Superior temporal gyrus (tissue), 1 donor: ENCODE data around the gene UFSP1.
"Not testable (repeated sequence)": the region's sequence is repeated elsewhere in the genome, so short reads cannot be mapped to it uniquely, and the experiment has no call there.

Experiments used
- DNase-seq: peaks from one replicate; pipeline ENCODE4 v3.0.0-alpha.2; 2016; ENCODE audit errors: extremely low spot score

The UFSP1 gene

DNA sequence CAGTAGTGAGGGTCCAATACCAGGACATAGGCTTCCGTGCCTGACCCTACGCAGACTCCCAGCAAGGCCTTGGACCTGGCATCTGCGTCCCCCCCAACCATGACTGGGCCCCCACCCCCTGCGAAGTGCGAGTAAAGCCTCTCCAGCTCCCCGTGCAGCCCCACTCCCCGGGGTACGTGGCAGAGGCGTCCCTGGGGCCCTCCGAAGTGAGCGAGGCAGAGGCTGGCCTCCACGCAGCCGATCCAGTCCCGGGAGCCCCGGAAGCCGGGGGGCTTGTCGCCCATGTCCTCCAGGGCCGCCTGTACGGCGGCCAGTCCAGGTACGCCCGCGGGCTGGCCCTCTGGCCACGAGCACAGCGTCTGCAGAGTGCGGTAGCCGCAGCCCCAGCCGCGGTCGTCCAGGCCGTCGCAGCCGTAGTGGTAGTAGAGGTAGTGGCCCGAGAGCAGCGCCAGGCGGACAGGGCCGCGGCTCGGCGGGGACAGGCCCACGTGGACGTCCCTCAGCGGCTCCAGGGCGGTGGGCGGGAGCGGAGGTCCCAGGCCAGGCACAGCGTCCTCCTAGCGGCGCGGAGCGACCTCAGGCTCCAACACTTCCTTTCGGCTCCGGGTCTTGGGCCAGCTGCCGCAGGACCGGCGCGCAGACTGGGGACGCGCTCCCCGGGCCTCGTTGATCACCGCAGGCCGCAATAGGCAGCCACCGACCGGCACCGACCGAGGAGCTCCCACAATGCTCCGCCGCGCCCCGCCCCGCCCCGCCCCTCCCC lies at the start of gene UFSP1:
Gene UFSP1 (minus strand): TSS at position 728 of the 763 bp plus-strand sequence. CDS start 444 bp downstream, at position 284.
- no peak for DNase-seq

- DNase-seq, result not testable (repeated sequence)
These were observed 46.7 kb upstream of the UFSP1 start for GRCh38 chr7:100936167-100936566.

DNA sequence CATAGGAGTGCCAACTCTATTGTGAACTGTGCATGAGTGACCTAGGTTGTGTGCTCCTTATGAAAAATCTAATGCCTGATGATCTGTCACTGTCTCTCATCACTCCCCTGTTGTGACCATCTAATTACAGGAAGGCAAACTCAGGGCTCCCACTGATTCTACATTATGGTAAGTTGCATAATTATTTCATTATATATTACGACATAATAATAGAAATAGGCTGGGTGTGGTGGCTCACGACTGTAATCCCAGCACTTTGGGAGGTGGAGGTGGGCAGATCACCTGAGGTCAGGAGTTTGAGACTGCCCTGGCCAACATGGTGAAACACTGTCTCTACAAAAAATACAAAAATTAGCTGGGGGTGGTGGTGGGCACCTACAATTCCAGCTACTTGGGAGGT lies 45.9 kb upstream of the UFSP1 start:
- DNase-seq, result not testable (repeated sequence)

- no peak for DNase-seq
These were observed 44.2 kb upstream of the UFSP1 start for GRCh38 chr7:100933734-100934133.

DNA sequence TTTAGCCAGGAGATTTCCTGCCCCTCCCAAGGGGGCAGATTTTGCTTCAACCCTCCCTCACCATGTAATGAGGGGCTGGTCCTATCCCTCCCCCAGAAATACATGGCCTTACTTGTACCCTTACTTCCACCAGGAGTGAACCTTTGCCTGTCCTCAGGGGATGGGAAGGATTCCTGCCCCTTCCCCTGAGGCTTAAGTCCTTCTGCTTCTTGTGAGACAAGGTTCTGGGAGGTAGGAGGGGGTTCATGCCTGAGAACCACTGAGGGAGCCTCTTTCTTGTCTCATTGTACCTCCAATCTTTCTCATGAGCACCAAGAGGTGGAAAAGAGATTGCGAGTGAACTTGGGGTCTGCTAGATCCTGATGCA lies 40.3 kb upstream of the UFSP1 start:
- no peak for DNase-seq

DNA sequence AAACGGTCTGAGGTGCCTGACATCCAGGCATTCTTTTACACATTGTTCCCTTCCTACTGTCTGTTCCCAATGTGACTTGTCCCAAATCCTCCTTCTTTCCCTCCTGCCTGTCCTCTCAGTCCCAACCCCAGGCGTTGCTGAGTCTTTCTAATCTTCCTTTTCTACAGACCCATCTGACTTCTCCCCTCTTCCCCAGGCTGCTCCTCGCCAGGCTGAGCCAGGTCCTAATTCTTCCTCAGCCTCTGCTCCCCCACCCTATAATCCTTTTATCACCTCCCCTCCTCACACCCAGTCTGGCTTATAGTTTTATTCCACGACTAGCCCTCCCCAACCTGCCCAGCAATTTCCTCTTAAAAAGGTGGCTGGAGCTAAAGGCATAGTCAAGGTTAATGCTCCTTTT lies 34.1 kb upstream of the UFSP1 start:
- DNase-seq, result not testable (repeated sequence)

DNA sequence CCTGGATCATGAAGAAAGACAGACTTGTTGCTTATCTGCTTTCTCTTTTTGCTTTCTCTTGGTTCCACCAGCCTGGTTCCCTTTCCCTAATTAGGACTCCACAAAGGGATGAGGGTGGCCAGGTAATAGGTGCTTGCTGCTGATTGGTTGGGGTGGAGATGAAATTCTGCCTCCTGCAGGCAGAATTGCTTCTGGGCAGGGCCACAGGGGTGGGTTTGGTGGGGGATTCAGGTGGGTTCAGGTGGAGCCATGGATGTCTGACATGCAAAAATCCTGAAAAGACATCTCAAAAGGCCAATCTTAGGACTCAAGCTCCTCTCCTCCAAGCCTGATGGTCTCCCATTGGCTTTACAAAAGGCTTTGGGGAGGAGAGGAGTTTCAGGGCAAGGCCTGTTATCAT lies 31.5 kb upstream of the UFSP1 start:
- DNase-seq, result no peak

DNA sequence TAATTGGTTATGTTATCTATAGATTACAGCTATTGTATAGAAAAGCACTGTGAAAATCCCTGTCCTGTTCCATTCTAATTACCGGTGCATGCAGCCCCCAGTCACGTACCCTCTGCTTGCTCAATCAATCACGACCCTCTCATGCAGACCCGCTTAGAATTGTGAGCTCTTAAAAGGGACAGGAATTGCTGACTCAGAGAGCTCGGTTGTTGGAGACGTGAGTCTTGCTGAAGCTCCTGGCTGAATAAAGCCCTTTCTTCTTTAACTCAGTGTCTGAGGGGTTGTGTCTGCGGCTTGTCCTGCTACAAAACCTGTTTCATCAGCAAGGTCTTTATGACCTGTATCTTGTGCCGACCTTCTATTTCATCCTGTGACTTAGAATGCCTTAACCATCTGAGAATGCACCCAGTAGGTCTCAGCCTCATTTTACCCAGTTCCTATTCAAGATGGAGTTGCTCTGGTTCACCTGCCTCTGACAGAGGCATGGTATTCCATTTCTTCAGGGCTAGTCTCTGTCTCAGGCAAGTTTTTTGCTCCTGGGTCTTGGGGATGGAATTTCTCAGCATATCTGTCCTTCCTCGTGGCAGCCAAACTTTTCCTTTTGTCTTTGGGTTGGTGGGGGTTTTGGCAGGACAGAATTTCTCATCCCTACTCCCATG lies 30.4 kb upstream of the UFSP1 start:
- not testable (repeated sequence) for DNase-seq

GRCh38 chr7:100919335-100919734 lies 29.8 kb upstream of the UFSP1 start:
- not testable (repeated sequence) for DNase-seq

DNA sequence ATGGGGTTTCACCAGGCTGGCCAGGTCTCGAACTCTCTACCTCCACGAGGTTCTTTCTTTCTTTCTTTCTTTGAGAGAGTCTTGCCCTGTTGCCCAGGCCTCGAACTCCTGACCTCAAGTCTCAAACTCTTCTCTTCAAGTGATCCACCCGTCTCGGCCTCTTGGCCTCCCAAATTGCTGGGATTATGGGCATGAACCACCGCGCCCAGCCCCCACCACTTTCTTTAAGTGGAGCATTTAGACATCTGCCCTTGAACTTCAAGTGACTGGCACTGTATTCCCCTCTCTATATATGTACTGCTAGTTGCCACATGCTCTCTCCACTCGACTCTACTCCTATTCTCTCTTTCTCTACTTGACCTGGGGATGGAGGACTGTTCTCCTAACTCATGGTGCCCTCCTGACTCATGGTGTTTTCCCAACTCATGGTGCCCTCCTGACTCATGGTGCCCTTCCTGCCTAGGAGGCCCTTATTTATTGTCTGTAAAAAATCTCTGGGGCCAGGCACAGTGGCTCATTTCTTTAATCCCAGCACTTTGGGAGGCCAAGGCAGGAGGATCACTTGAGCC lies 25.4 kb upstream of the UFSP1 start:
- DNase-seq, result no peak

- DNase-seq, result no peak
These were observed 24.8 kb upstream of the UFSP1 start for GRCh38 chr7:100914208-100914878.

GRCh38 chr7:100911484-100911883 lies 22.0 kb upstream of the UFSP1 start:
- no peak for DNase-seq

DNA sequence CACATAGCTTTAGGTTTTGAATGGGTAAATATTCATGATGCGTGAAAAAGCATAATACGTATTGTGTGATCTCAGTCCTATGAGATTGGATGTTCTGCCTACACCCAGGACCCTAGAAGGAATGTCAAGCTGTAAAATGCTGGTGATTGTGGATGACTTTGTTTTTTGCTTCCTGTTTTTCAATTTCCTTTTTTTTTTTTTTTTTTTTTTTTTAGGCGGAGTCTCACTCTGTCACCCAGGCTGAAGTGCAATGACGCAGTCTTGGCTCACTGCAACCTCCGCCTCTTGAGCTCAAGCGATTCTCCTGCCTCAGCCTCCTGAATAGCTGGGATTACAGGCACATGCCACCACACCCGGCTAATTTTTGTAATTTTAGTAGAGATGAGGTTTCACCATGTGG lies 20.9 kb upstream of the UFSP1 start:
- not testable (repeated sequence) for DNase-seq

GRCh38 chr7:100908512-100908911 lies 19.0 kb upstream of the UFSP1 start:
- no peak for DNase-seq

GRCh38 chr7:100902638-100903037 lies 13.1 kb upstream of the UFSP1 start:
- DNase-seq, result no peak

DNA sequence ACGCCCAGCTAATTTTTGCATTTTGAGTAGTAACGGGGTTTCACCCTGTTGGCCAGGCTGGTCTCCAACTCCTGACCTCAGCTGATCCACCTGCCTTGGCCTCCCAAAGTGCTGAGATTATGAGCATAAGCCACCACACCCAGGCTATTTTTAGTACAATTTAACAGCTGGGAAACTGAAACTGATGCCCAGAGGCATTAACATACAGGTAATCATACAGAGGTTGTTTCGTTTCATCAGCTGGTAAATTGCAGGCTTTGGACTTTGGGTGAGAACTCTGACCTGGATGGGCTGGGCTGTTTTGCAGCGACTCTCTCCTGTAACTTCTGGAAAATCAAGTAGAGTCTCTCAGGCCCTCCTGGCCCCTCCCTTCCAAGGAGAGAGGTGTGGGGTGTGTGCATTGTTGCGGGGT lies 12.4 kb upstream of the UFSP1 start:
- no peak for DNase-seq

GRCh38 chr7:100900978-100901377 lies 11.5 kb upstream of the UFSP1 start:
- DNase-seq, result no peak

- no peak for DNase-seq
These were observed 9.9 kb upstream of the UFSP1 start for GRCh38 chr7:100899432-100899831.

- DNase-seq, result no peak
These were observed 8.4 kb upstream of the UFSP1 start for GRCh38 chr7:100897772-100898454.

- DNase-seq, result no peak
These were observed 7.5 kb upstream of the UFSP1 start for GRCh38 chr7:100896732-100897608.
